Glomerular endothelial cell (primary cell): ENCODE measurements around the gene CCDC91. TPM values are rescaled to one million over a fixed set of nuclear protein-coding genes. Genes with fewer than 3 reads are reported as not detected.
"Not testable (repeated sequence)": the region's sequence is repeated elsewhere in the genome, so short reads cannot be mapped to it uniquely, and the experiment has no call there.

Source experiments
- DNase-seq: peaks from one replicate; pipeline ENCODE4 v3.0.0-alpha.2; 2011; ENCODE audit warnings: low read depth, low spot score; ENCODE audit errors: extremely low read depth
- total RNA-seq: library from RNA; depleted of rRNA; stranded (reverse); fragments of >200 nt; gene quantifications from 2 replicates; pipeline ENCODE4 v1.2.3, GENCODE V29; 2015

The CCDC91 gene
- total RNA-seq, 1 donor from 2014 or later, result 10.1 TPM

DNA sequence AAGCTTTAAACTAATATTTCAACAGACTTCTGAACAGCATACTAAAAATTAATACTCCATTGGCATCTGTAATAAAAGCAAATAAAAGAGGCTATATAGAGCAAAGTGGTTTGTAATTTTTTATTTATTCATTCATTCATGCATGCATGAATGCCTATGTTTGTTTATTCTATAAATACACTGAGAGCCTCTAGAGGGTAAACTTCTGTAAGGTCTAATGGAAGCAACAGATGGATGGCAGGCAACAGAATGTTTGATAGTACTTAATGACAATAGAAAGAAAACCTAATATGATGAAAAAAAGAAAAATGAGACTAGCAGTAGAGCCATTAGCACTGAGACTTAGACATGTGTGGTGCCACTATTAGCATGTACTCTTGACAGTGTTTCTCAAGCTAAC, 253.1 kb downstream of the CCDC91 start:
- no peak for DNase-seq

GRCh38 chr12:28446031-28446430, 255.8 kb downstream of the CCDC91 start:
- no peak for DNase-seq

DNA sequence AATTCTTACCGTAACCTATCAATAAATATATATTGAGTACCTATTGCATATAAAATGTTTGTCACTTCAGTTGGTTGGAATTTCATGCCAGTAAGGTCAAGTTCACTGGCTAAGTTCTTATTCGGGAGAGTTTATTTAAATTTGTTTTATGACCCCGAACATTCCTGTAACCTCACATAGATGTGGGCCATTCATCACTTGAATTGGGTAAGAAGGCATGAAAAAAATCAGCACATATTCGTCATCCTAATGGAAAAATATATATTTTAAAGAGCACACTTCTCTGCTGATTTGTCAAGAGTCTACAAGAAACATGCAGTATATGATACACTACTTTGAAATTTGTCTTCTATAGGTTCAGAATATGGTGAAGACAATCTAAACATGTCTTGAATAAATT, 263.4 kb downstream of the CCDC91 start:
- DNase-seq, result no peak

DNA sequence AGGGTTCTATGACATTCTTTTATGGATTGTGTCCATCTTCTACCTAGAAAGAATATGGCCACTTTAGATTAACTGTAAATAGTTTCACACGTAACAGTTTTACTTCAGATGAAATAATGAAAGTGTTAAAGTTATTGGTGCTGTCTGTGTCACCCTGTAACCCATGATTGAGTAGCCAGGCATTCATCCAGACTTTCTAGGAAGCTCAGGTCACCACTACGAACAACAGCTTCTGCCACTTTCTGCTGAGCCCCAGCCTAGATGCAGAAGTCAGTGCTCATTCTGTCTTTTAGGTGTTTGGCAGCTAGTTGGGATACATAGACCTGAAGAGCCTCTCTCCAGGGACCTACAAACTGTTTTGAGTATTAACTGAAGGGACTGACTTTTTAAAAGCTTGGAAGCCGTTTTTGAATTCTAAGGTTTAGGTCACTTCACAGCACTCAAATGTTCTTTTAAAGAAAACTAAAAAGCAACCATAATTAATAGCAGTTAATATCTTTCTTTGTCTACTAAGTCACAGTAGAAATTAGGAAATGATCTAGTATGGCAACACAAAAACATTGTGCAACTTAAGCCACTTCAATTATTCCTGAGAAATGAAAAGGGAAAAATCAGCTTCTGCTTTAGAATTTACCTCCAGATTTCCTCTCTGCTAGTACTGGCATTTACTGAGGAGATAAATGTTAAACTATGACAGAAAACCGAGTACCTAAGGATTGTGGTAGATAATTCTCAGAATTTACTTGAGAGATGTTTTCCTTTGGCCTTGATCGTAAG, 266.9 kb downstream of the CCDC91 start:
- DNase-seq, result no peak

DNA sequence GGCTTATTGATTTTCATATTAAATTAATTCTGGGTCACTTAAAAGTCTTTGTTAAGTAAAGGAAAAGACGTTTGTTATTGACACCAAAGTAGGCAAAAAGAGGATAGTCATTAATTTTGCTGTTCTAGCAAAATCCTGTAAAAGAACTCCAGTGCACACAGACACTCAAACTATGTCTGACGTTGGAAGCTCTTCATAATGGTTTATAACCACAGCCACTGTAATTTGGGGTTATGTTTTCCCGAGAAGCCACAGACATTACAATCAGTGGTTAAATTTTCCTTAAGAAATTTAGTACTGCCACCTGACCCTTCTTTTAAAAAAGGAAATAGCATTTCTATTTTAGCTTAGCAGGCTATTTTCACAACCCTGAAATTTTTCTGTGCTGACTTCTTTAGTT, 267.5 kb downstream of the CCDC91 start:
- DNase-seq, result no peak

DNA sequence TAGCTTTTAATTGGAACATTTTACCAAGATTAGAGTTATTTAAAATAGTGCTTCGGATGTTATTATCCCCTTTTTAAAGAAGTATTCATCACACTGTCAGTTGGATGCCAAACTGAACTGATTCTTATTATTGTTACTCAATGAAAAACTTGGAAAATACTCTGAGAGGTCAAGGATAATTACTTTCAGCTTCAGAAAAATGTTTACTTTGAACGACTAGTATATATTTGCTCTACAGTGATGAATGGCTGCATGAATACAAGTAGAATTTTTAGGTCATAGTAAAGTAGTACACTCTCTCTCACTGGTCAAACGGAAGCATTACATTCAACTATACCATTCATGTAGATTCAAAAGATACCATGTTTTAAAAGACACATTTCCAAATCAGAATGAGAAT, 269.2 kb downstream of the CCDC91 start:
- no peak for DNase-seq

- no peak for DNase-seq
Measured at GRCh38 chr12:28460420-28461130, 270.3 kb downstream of the CCDC91 start.

- DNase-seq, result no peak
Measured at GRCh38 chr12:28463396-28463795, 273.1 kb downstream of the CCDC91 start.

DNA sequence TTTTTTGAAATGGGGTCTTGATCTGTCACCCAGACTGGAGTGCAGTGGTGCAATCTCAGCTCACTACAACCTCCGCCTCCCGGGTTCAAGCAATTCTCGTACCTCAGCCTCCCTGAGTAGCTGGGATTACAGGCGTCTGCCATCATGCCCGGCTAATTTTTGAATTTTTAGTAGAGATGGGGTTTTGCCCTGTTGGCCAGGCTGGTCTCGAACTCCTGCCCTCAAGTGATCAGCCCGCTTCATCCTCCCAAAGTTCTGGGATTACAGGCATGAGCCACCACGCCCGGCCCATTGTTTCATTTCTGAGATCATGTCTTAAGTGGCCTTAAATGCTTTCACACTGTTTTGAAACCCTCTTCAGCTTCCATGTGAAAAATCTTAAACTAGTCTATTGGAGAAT, 281.5 kb downstream of the CCDC91 start:
- DNase-seq, result not testable (repeated sequence)

GRCh38 chr12:28476206-28476605, 285.9 kb downstream of the CCDC91 start:
- DNase-seq, result not testable (repeated sequence)

- not testable (repeated sequence) for DNase-seq
Measured at GRCh38 chr12:28479097-28479496, 288.8 kb downstream of the CCDC91 start.

DNA sequence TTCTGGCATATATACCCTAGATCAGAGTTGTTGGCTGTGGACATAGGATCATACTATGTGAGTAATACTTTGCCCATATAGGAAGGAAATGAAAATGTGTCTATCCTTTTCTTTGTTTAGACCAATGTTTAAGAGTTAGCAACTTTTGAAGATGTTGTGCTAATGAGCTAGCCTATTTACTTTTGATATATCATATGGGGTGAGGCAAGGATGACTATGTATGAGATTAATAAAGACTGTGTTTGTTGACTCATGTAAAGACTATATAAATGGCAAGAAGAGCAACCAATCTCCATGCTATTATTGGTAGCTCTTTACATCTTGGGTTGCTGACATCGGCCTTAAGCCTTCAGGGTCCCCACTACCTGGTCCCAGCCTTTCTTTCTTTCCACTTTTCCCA, 289.4 kb downstream of the CCDC91 start:
- DNase-seq, result no peak

DNA sequence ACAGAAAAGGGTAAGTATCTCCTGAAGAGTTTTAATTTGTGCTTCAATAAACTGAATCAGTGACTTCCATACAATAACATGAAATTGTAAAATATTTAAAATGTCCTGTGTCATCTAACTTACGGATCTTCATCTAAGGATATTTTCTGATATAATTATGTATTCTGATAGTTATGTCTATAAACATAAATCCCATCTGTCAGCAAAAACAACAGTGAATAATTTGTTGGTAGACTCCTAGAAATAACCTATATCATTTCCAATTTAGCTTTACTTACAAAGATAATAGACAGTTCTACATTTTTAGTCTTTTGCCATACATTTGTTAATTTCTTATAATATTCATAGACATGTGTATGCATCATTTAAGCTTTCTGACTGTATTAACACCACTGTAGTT, 293.9 kb downstream of the CCDC91 start:
- no peak for DNase-seq

DNA sequence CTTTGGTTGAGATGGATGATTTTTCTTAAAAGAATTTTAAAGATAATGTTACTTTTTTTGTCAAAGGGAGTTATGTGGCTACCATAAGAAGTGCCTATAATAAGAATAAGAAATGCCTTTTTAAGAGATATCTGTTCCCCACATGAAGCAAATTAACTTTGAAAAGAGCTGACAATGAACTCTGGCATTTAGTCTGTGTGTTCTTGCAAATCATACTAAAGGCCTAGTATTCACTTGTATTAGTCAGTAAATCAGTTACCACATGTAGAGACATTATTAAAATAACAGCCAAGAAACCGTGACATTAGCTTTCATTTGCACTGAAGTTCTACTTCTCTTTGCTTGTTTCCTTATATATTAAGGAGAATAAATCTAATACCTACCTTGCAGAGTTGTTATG, 296.3 kb downstream of the CCDC91 start:
- DNase-seq, result no peak

DNA sequence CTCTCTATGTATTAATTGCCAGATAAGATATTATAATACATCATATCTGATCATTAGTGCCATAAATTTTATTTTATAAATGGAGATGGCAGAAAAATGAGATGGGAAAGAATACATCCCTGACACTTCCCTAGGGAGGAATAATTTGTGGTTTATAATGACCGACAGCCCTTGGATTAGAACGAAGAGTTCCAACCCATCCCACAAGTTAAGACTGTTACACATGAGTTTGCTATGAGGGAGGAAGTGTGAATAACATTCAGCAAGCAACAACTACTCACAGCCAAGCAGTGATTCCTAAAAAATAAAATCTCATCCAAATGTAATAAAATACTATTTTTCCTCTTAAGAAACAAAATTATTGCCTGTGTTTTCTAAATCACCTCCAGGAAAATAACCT, 299.0 kb downstream of the CCDC91 start:
- DNase-seq, result no peak

- no peak for DNase-seq
Measured at GRCh38 chr12:28497889-28498411, 307.7 kb downstream of the CCDC91 start.

- no peak for DNase-seq
Measured at GRCh38 chr12:28498850-28499249, 308.6 kb downstream of the CCDC91 start.

DNA sequence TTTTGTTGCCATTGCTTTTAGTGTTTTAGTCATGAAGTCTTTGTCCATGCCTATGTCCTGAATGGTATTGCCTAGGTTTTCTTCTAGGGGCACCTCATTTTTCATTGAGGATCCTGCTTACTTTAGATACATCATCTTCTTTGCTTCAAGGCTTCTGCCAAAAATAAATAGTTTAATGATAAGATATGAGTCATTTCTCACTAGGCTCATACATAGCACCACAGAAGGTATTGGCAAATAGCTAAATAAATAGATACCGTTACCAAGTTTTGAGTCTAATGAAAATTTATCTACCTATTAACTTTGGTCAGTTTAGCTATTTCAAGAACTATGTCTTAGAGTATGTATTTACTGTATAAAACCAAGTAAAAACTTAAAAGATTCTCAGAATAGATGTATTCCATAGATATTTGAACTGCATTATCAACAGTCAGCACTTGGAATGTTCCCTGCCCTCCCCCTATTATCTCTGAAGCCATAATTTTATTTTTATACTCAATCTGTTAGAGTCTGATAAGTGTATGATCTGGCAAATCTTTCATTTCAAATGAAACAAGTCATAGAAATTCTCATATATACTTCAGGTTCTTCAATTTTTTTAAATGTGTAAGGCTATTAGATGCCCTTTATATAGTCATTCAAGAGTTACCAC, 310.2 kb downstream of the CCDC91 start:
- DNase-seq, result no peak

GRCh38 chr12:28506271-28506670, 316.0 kb downstream of the CCDC91 start:
- no peak for DNase-seq

DNA sequence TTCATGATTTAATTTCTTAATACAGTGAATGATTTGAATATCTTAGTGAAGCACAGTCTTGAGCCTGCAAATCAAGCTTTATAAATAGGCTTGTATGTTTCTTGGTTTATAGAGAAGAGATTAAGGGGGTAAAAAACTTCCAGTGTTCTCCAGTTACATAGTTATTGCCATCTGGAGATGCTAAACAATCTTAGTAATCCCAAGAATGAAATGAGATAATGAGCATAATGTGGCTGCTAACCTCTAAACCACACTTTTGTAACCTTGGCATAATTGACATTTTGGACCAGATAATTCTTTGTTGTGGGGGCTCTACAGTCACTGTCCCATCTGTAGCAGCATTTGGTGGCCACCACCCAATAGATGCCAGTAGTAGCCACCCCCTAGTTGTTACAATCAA, 316.8 kb downstream of the CCDC91 start:
- no peak for DNase-seq

- no peak for DNase-seq
Measured at GRCh38 chr12:28507867-28508266, 317.6 kb downstream of the CCDC91 start.

DNA sequence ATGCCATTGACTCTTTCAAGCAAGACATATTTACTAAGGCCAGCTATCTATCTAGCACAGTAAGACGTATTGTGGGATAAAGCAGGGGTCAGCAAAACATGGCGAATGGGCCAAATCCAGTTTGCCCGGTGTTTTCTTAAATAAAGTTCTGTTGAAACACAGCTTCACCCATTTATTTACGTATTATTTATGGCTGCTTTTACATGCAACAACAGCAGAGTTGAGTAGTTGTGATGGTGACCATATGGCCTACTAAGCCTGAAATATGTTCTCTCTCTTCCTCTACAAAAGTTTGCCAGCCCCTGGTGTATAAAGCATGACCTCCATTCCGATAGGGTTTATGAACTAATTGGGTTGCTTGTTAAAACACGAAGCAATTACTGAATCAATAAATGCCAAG, 322.1 kb downstream of the CCDC91 start:
- DNase-seq, result no peak
